Measurements from ENCODE around the gene MFSD11. TPM values are rescaled to one million over a fixed set of nuclear protein-coding genes. Genes with fewer than 3 reads are reported as not detected.

Gene MFSD11
- polyA plus RNA-seq, 3 donors, result 19.8 to 24.8 (median 23.8) TPM

- H3K79me2 ChIP-seq (ENCODE audit: insufficient read depth, low read length), result no peaks in the 10 kb centered on the region
- H3K4me1 ChIP-seq (ENCODE audit: control insufficient read depth in 1 of 2, insufficient read depth in 2 of 2, low read length in 2 of 2), result no peaks in the 10 kb centered on the region
- H3K27ac ChIP-seq (ENCODE audit: low read depth in 1 of 2, low read length in 2 of 2), result no peak overlapping the region
- H3K4me3 ChIP-seq (replicated peaks in 1 of 3; ENCODE audit: low read depth in 2 of 3, low read length in 3 of 3), result no peak overlapping the region
- H3K36me3 ChIP-seq (replicated peaks in 1 of 2; ENCODE audit: control insufficient read depth in 1 of 2, insufficient read depth in 2 of 2, low read length in 2 of 2), result peaks cover 30 to 88% of the 10 kb centered on the region in 2 donors
- no peaks in the 10 kb centered on the region for H3K9me3 Mint-ChIP-seq
- no peak overlapping the region for H3K4me2 ChIP-seq (replicated peaks; ENCODE audit: extremely low read depth, low read length, poor library complexity, severe bottlenecking)
- no peak overlapping the region for H3K4me3 Mint-ChIP-seq
- peaks cover 4% of the 10 kb centered on the region for H3K4me1 Mint-ChIP-seq
- H3K27me3 Mint-ChIP-seq (ENCODE audit: low read depth in 3 of 3), result no peaks in the 10 kb centered on the region
- no peak overlapping the region for H2AFZ ChIP-seq (ENCODE audit: insufficient read depth, low read depth, low read length, poor library complexity, severe bottlenecking)
- no peak overlapping the region for H3K9ac ChIP-seq (ENCODE audit: insufficient read depth, low read length, poor library complexity, severe bottlenecking)
- intact Hi-C loops (cut with micrococcal nuclease), result no loop called here
- WGBS (ENCODE audit: insufficient coverage), result no CpG with 5 or more reads among the region's 3 CpGs
- no peaks in the 10 kb centered on the region for H3K9me3 ChIP-seq (replicated peaks in 1 of 2; ENCODE audit: control insufficient read depth in 1 of 2, insufficient read depth in 1 of 2, low read length in 2 of 2)
- TF ChIP-seq CTCF (IDR thresholded peaks at IDR 0.05), result no peak
- no peak overlapping the region for H3K27ac Mint-ChIP-seq
- no peaks in the 10 kb centered on the region for H3K27me3 ChIP-seq (ENCODE audit: control insufficient read depth in 2 of 2, insufficient read depth in 2 of 2, low read length in 2 of 2)
- no peak for DNase-seq
- peaks cover 41 to 91% of the 10 kb centered on the region in 2 donors for H3K36me3 Mint-ChIP-seq
- H4K20me1 ChIP-seq (ENCODE audit: insufficient read depth, low read length), result no peaks in the 10 kb centered on the region
Observed at GRCh38 chr17:76751416-76751993, 13.6 kb downstream of the MFSD11 start.

- no peaks in the 10 kb centered on the region for H3K79me2 ChIP-seq (ENCODE audit: insufficient read depth, low read length)
- H3K4me3 ChIP-seq (replicated peaks in 1 of 3; ENCODE audit: low read depth in 2 of 3, low read length in 3 of 3), result no peak overlapping the region
Observed at GRCh38 chr17:76752006-76752405, 14.1 kb downstream of the MFSD11 start.

More at GRCh38 chr17:76752006-76752405, 14.1 kb downstream of the MFSD11 start:
- Mint-ChIP-seq H3K9me3 (peaks cover 0 to 2% (median 0%) of the 10 kb centered on the region in 7 donors), H3K4me1 (peaks cover 4% of the 10 kb centered on the region), H3K27ac (no peak overlapping the region), H3K27me3 (ENCODE audit: low read depth in 3 of 3) (no peaks in the 10 kb centered on the region), H3K36me3 (peaks cover 41 to 91% of the 10 kb centered on the region in 2 donors), H3K4me3 (no peak overlapping the region)
- WGBS (ENCODE audit: insufficient coverage), result 100% methylated on average over 1 of the region's 4 CpGs
- Histone ChIP-seq H3K9ac (ENCODE audit: insufficient read depth, low read length, poor library complexity, severe bottlenecking) (no peak overlapping the region), H3K9me3 (replicated peaks in 1 of 2; ENCODE audit: control insufficient read depth in 1 of 2, insufficient read depth in 1 of 2, low read length in 2 of 2) (no peaks in the 10 kb centered on the region), H4K20me1 (ENCODE audit: insufficient read depth, low read length) (no peaks in the 10 kb centered on the region), H3K4me2 (replicated peaks; ENCODE audit: extremely low read depth, low read length, poor library complexity, severe bottlenecking) (no peak overlapping the region), H3K27ac (ENCODE audit: low read depth in 1 of 2, low read length in 2 of 2) (no peak overlapping the region), H3K27me3 (ENCODE audit: control insufficient read depth in 2 of 2, insufficient read depth in 2 of 2, low read length in 2 of 2) (no peaks in the 10 kb centered on the region), H2AFZ (ENCODE audit: insufficient read depth, low read depth, low read length, poor library complexity, severe bottlenecking) (no peak overlapping the region), H3K36me3 (replicated peaks in 1 of 2; ENCODE audit: control insufficient read depth in 1 of 2, insufficient read depth in 2 of 2, low read length in 2 of 2) (peaks cover 30 to 88% of the 10 kb centered on the region in 2 donors), H3K4me1 (ENCODE audit: control insufficient read depth in 1 of 2, insufficient read depth in 2 of 2, low read length in 2 of 2) (no peaks in the 10 kb centered on the region)
- DNase-seq, result no peak
- no peak for TF ChIP-seq CTCF (IDR thresholded peaks at IDR 0.05)
- intact Hi-C loops (cut with micrococcal nuclease), result no loop called here
